ENCODE measurements around the gene SCN2A.

Gene SCN2A

GRCh38 chr2:165239230-165239629 lies at the start of gene SCN2A:
Gene SCN2A (plus strand): TSS chr2:165239414. CDS start chr2:165295824, 56,410 bp downstream.
- DNase-seq: peak; percentile 60

DNA sequence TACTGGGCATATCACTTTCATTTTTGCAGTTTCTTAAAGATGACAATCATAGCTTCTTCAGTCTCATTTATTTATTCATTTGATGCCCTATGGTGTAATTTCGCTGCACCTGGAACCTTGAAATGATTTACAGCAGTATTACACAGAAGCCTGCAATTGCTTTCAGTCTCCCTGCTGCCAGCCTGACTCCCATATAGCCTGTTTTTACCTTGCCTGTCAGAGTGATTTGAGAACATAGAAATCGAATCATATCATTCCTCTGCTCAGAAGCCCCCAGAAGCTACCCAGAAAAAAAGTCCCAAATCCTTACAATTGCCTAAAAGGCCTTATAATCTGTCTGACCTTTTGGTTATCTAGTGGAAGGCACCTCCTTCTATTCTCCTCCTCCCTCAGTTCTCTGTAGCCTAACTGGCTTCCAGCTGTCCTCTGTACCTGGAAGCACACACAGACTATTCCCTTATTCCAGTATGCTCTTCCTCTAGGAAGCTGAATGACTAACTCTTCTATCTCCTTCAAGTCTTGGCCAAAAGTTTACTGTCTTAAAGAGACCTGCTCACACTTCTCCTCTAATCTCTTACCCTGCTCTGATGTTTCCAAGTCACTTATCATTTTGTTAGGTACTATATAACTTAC lies 48.0 kb upstream of the SCN2A start:
- DNase-seq: no peak

DNA sequence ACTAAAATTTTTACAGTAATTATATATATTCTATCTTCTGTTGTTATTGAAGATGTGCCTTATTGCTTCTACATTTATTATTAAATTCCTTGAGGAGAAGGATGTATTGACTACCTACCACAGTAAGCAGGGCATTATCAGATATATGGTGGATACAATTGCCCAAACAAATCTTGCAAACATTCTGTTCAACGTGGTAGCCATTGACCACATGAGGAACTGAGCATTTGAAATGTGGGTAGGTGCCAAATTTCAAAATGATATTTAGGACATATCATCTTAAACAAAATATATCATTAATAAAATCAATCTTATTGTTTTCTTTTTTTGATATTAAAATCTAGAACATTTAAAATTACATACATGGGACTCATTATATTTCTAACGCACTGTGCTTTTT lies 46.5 kb upstream of the SCN2A start:
- no peak for DNase-seq

DNA sequence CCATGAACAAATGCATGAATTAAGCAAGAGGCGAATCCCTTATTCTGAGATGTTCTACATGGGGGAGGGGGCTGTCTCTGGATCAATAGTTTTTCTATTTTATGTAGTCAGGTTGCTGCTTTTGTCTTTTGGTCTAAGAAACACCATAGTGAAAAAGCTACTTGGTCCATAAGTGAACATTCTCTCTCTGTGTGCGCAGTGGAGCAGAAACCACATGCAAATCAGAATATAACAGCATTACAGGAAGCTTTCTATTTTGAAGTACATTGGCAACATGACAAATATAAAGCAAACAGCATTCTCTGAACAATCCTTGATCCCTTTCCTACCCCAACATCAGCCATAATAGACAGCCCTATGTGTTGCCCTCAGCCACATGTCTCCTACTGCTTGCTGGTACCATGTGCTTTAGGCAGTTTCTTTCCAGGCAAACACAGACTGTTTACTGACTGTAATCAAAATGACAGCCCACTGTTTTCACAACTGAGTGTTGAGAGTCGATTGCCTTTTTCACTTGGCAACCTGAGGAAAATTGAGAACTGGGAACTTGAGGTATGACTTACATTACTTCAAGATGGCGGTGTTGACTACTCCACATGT lies 45.9 kb upstream of the SCN2A start:
- no peak for DNase-seq

DNA sequence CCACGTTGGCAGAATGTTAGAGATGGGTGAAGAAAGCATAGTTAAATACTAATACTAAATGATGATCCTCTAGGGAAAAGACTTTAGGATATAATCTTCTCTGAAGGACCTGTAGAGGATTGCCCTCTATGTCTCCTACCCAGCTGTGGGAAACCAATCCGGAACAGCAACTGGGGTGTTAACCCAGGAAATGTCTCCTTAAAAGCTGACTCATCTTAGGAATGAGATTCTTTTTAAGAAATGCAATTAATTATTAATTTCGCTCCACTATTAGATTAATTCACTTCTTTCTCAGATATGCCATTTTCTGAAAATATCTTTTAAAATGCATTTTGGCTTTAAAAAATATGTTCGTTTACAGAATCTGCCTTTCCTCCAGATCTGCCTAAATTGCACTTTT lies 42.8 kb upstream of the SCN2A start:
- DNase-seq: no peak

DNA sequence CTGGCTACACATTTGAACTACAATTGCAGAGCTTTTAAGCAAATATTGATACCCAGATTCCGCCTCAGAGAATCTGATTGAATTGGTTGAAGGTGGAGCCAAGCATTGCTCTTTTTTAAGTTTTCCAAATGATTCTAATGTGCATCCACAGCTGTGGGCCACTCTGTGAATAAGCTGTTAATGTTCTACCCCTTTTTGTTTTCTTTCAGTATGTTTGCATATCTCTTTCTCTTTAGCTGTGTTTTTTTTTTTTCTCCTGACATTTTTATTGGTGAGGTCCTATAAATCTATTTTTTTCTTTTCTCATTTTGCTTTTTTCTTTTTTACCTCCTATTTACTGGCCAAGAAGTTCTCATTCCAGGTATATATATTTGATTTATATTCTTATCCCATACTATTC lies 41.9 kb upstream of the SCN2A start:
- no peak for DNase-seq

GRCh38 chr2:165198181-165198580 lies 41.0 kb upstream of the SCN2A start:
- no peak for DNase-seq

GRCh38 chr2:165202239-165202638 lies 37.0 kb upstream of the SCN2A start:
- no peak for DNase-seq

DNA sequence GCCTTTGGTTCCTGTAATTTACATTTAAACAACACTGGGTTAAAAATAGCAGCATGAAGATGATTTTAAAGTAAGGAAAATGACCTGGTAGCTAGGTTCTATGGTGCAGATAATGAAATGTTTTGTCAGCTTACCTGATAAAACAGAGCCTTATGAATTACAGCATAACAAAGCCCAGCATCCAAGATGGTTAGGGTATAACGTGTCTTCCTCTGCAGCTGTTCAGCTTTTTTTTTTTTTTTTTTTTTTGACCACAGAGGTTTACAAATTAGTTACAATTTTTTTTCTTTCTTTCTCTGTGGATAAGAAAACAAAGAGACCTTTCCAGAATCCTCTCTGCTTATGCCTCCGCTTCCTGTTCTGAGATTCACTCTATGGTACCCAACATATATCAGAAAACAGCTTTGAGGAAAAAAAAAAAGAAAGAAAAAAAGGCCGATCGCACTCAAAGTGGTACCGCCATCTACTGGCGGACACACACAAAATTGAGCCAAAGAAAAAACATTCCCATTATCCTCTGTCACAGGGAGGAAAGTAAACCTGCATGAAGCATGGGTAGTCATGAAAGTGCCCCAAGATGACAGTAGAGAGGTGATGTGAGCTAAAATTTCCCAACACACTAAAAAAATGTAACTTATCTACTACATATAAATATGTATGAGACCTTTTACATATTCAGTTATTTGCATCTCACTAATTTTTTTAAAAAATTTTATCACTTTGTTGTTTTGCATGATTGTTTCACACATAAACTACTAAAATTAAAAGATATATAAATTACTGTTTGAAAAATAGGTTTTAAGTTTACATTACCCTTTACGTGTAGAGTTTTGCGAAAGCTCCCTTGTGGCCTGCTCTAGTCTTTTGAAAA lies 35.3 kb upstream of the SCN2A start, which contains the start of gene SCN3A:
SCN3A (minus strand) TSS at position 362 of the 871 bp plus-strand sequence. CDS start 27,656 bp downstream, outside the sequence.
- DNase-seq: peak; percentile 96

DNA sequence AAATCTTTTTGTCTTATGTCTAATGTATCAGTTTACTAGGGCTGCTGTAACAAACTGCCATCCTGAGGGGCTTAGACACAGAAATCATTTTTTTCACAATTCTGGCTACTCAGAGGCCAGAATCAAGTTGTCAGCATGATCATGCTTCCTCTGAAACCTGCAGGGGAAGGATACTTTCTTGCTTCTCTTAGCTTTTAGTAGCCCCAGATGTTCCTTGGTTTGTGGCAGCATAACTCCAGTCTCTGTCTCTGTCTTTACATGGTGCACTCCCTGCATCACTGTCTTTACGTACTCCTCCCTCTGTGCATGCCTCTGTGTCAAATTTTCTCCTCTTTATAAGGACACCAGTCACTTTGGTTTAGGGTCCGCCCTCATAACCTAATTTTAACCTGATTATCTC lies 33.3 kb upstream of the SCN2A start:
- DNase-seq: no peak

DNA sequence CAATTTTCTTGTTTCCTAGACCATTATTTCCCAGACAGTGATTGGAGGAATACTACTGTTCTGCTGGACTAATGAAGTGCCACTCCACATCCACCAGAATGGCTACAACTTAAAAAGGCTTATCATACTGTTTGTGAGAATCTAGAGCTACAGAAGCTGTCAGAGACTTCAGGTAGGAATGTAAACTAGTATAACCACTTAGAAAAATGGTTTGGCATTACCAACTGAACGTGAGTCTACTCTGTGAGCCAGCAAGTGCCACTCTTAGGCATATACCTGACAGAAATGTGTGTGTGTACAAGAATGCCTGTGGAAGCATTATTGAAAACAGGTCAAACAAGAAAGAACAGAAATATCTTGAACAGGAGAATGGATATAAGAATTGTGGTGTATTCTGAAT lies 31.1 kb upstream of the SCN2A start:
- DNase-seq: no peak

DNA sequence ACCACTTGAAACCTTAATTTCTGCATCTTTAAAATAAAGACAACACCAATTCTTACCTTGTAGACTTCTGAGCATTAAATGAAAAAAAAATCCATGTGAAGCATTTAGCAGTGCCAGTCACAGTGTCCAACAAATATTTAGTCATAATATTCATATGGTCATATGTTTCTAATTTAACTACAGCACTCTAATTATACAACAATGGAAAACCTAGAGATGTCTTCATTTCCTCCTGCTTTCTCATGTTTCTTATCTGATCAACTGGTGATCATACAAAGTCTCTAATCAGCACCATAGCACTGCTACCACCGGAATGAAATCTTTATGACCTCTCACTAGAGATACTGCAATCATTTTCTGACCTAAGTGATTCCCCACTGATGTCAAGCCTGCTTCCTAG lies 25.1 kb upstream of the SCN2A start:
- no peak for DNase-seq

DNA sequence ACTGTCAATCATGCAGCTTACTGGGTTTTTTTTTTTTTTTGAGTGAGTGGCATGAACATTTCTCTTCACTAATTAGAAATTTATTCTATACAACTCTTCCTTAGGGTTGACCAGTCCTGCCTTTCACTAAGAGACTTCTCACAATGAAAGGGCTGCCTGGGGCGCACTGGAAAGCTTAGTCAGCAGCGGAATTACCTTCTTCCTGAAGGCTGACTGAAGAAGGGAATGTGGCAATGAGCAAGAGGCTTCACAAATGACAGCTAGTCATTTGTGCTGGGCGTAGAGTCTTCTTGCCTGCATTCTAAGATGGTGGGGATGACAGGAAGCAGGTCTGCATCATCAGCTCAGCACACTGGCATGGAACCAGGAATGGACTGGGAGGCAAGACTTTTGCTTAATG lies 19.7 kb upstream of the SCN2A start:
- DNase-seq: no peak

- no peak for DNase-seq
Observed at GRCh38 chr2:165224941-165225340, 14.3 kb upstream of the SCN2A start.

DNA sequence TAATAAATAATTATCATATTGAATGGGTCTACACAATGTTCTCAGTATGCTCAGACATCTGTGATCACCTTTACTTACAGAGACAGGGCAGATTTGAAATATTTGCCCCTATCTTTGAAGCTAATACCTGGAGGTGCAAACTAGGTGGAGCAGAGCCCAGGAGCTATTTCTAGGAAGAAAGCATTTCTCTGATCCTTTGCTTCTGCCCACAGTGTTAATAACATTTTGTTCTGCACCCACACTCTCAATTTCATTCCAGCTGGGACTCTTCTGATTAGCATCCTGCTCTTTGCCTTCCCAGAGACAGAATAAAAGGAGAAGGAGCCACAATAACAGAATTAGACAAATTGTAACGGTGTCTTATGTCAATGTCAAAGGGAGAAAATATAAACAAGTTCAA lies 11.6 kb upstream of the SCN2A start:
- no peak for DNase-seq

DNA sequence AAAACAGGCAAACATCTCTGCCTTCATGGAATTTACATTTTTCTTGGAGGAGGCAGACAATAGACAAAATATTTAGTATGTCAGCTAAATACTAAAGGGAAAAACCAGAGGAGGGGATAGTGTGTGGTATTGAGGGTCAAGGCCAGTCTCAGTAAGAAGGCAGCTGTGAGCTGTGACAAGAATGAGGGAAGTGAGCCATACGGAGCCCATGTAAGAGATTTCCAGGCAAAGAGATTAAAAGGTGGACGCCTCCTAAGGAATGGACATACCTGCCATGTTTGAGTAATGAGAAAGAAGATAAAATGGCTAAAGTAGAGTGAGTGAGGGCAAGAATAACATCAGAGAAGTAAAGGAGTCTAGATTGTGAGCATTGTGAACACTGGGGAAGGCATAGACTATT lies 2.2 kb upstream of the SCN2A start:
- DNase-seq: no peak

DNA sequence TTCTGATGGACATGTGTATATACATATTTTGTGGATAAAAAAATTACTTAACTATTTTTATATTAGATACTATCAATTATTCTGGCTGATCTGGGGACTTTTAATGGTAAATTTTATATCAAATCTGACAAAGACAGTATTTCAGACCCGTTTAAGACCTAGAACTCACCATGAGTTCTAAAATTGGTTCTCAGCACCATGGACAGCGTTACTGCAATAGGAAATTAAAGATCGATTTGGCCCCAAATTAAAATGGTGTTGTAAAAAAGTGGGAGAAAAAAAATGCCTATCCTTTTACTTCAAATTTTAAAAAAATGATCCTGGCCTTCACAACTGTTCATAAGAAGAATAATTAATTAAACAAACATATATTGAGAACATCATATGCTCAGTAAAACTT lies 919 bp upstream of the SCN2A start:
- DNase-seq: no peak

- no peak for DNase-seq
Observed at GRCh38 chr2:165239856-165240515, 772 bp downstream of the SCN2A start.

DNA sequence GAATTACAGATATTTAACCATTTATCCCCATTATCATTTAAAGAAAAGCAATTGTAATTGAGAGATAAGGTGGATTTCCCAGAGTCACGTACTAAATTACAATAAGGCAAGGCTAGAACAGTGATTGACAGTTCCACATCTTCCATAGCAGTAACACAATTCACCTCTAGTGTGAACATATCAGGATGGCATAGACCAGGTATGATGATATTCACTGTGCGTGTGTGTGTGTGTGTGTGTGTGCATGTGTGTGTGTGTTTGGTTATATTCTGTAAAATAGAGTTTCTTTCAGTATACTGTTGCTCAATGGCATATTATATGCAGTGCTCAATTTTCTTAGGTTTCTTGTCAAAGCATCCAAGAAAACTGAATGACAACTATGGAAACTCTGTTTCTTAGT lies 1.7 kb downstream of the SCN2A start:
- no peak for DNase-seq

DNA sequence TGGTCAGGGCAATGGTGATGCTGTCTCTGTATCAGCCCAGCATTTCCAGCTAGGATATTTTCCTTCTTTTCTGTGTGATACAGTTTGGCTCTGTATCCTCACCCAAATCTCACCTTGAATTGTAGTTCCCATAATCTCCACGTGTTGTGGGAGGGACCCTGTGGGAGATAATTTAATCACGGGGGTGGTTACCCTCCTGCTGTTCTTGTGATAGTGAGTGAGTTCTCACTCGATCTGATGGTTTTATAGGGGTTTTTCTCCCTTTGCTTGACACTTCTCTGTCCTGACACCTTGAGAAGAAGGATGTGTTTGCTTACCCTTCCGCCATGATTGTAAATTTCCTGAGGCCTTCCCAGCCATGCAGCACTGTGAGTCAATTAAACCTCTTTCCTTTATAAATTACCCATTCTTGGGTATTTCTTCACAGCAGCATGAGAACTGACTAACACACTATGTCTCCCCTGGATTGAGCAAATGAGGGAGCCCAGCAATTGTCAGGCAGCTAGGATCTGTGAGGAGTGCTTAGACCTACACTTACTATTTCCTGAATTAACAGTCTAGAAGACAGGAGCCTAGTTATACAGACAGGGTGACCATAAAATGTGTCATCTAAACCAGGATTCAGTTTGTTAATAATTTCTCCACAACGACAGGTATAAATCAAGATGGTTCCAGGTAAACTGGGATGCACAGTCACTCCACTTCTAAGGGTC lies 6.0 kb downstream of the SCN2A start:
- DNase-seq: no peak

GRCh38 chr2:165248238-165248637 lies 9.0 kb downstream of the SCN2A start:
- peak; percentile 3 for DNase-seq

GRCh38 chr2:165251366-165251765 lies 12.2 kb downstream of the SCN2A start:
- DNase-seq: peak; percentile 15

DNA sequence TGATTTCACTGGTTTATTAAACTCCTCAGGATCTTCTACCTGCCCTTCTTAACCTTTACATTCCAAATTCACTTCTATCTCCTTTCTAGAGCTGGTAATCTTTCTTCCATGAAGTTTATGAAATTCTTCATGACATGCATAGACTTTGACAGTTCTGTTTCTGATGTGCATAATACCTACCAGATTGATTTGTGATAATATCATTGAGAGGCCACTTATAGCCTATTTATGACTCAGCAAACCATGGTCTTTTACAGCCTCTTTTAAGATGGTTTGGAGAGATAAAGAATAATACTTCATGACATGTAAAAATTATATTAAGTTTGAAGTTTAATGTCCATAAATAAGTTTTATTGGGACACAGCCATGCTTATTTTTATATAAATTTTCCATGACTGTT lies 14.0 kb downstream of the SCN2A start:
- no peak for DNase-seq
